HepG2 (cell line): Measurements from ENCODE around the gene FRG1. TPM values are rescaled to one million over a fixed set of nuclear protein-coding genes. Genes with fewer than 3 reads are reported as not detected.
"Not testable (repeated sequence)": the region's sequence is repeated elsewhere in the genome, so short reads cannot be mapped to it uniquely, and the experiment has no call there.

Source experiments
- ATAC-seq: fragments of 200-7000 bp; cut with Tn5 transposase; 3 replicates; pipeline ENCODE4 v1.9.1; 2020; ENCODE audit warnings: mild to moderate bottlenecking, moderate library complexity
- BruUV-seq: library from RNA; stranded (reverse); fragments of 400-500 nt; replicated peaks from 2 replicates; lab custom pipeline; 2021; lab: Mats Ljungman, UMichigan
- CTCF ChIA-PET: fragments of 300-600 bp; formaldehyde crosslinking; extraction: SDS; loops from one replicate; lab custom pipeline; 2021; ENCODE audit warnings: low total read pairs, inconsistent platforms, low intra/inter-chr PET ratio; lab: Yijun Ruan, JAX
- POLR2A ChIA-PET: fragments of 350-600 bp; sonication (Branson Sonifier 250); formaldehyde crosslinking; loops from one replicate; lab custom pipeline; 2020; ENCODE audit warnings: antibody characterized with exemption, inconsistent platforms; lab: Yijun Ruan, JAX
- DNase-seq: peaks from one replicate; pipeline ENCODE4 v3.0.0-alpha.2; 2015; ENCODE audit warnings: low spot score
- FAIRE-seq: peaks from 3 replicates; lab custom pipeline; 2011; peaks lifted over from hg19 to GRCh38; lab: Jason Lieb, UNC
- H2AFZ ChIP-seq: one replicate; pipeline ENCODE4 v1.6.1; 2011; ENCODE audit warnings: low read length, inconsistent platforms
- H3K27ac ChIP-seq: fragments of 300-600 bp; 3 replicates; pipeline ENCODE4 v1.8.0; 2011; ENCODE audit warnings: mixed run types, mild to moderate bottlenecking, mixed read lengths, low read length, inconsistent platforms; ENCODE audit not compliant: insufficient read depth; ENCODE audit errors: extremely low read length
- H3K27me3 ChIP-seq, 2 experiments: fragments of 200-600 bp in 1 of 2; 2 replicates in 1 of 2; 3 replicates in 1 of 2; pipeline versions ENCODE4 v1.6.0 to v1.8.0; 2011; ENCODE audit warnings: low read length in 2 of 2, mild to moderate bottlenecking in 2 of 2, moderate library complexity in 2 of 2, inconsistent platforms in 1 of 2; ENCODE audit not compliant: insufficient read depth in 2 of 2, control insufficient read depth in 1 of 2
- H3K36me3 ChIP-seq, 2 experiments: fragments of 200-600 bp in 1 of 2; replicated peaks in 1 of 2; 2 replicates in 1 of 2; 3 replicates in 1 of 2; pipeline versions ENCODE4 v1.5.1 to v1.8.0; 2011; ENCODE audit warnings: low read length in 2 of 2, inconsistent platforms in 1 of 2; ENCODE audit not compliant: insufficient read depth in 2 of 2, control insufficient read depth in 1 of 2
- H3K4me1 ChIP-seq: 2 replicates; pipeline ENCODE4 v1.5.1; 2012; ENCODE audit warnings: low read length, inconsistent platforms; ENCODE audit not compliant: insufficient read depth
- H3K4me2 ChIP-seq: 2 replicates; pipeline ENCODE4 v1.6.0; 2011; ENCODE audit warnings: low read depth, low read length, inconsistent platforms
- H3K4me3 ChIP-seq, 3 experiments: fragments of 200-600 bp in 1 of 3; sonication (generic), shearing (Covaris generic) in 1 of 3; replicated peaks in 1 of 3; 2 replicates each; pipeline ENCODE4 v1.5.1; 2011 to 2016; ENCODE audit warnings: low read length in 3 of 3, inconsistent platforms in 2 of 3, low read depth in 2 of 3, mild to moderate bottlenecking in 2 of 3, control low read depth in 1 of 3, mixed read lengths in 1 of 3; ENCODE audit not compliant: insufficient read depth in 1 of 3
- H3K79me2 ChIP-seq: one replicate; pipeline ENCODE4 v1.6.1; 2011; ENCODE audit warnings: low read length, inconsistent platforms; ENCODE audit not compliant: insufficient read depth
- H3K9ac ChIP-seq: 2 replicates; pipeline ENCODE4 v1.6.0; 2011; ENCODE audit warnings: mild to moderate bottlenecking, low read depth, low read length, inconsistent platforms; ENCODE audit not compliant: insufficient read depth
- H3K9me3 ChIP-seq: 2 replicates; pipeline ENCODE4 v1.5.1; 2012; ENCODE audit warnings: mild to moderate bottlenecking, low read length
- H4K20me1 ChIP-seq: 2 replicates; pipeline ENCODE4 v1.6.0; 2011; ENCODE audit warnings: inconsistent platforms, mild to moderate bottlenecking, low read length, moderate library complexity; ENCODE audit not compliant: insufficient read depth
- ATF1 ChIP-seq: IDR thresholded peaks from 2 replicates; pipeline ENCODE4 v1.6.1; 2016; ENCODE audit warnings: mild to moderate bottlenecking, control low read depth
- ONECUT2 ChIP-seq: sonication (generic); formaldehyde crosslinking; IDR thresholded peaks from 2 replicates; pipeline ENCODE4 v1.4.0; 2020; ENCODE audit warnings: missing genetic modification reagents
- RFXAP ChIP-seq: sonication (generic); formaldehyde crosslinking; IDR thresholded peaks from 2 replicates; pipeline ENCODE4 v1.4.0; 2020; ENCODE audit warnings: missing genetic modification reagents, borderline replicate concordance
- SIX1 ChIP-seq: sonication (generic); formaldehyde crosslinking; IDR thresholded peaks from 2 replicates; pipeline ENCODE4 v1.4.0; 2020; ENCODE audit warnings: missing genetic modification reagents, borderline replicate concordance
- ZNF160 ChIP-seq: sonication (generic); formaldehyde crosslinking; IDR thresholded peaks from 2 replicates; pipeline ENCODE4 v1.8.0; 2022; ENCODE audit warnings: mild to moderate bottlenecking, inconsistent platforms, missing genetic modification reagents
- WGBS: methylation state at CpG from one replicate; pipeline ENCODE4 v1.1.6; 2017; ENCODE audit warnings: low lambda C conversion rate; 5-methylcytosine and 5-hydroxymethylcytosine counted together
- in situ Hi-C: cut with HindIII; loops from 2 replicates; pipeline ENCODE4 v1.10.0; 2017; ENCODE audit warnings: low pct_unique_long_range_greater_than_20kb; ENCODE audit not compliant: extremely low pct_ligation_motif_present
- intact Hi-C: fragments of 100-400 bp; cut with micrococcal nuclease; formaldehyde crosslinking; loops from one replicate; pipeline ENCODE4 v1.10.0; 2022; ENCODE audit not compliant: unreplicated experiment
- polyA plus RNA-seq, 8 experiments: library from polyadenylated mRNA; depleted of rRNA in 3 of 8; stranded (reverse) in 7 of 8; unstranded in 1 of 8; fragments of >200 nt; fragmentation: Illumina TruSeq in 4 of 8; extraction: Trizol in 4 of 8; gene quantifications; 2 replicates each; pipeline versions ENCODE4 v1.2.1 to v1.2.3, GENCODE V29; 2011 to 2016; ENCODE audit warnings: low read depth in 4 of 8, missing spikeins in 1 of 8, mixed read lengths in 1 of 8; ENCODE audit not compliant: insufficient read depth in 1 of 8
- total RNA-seq, 5 experiments: library from RNA; depleted of rRNA; stranded (reverse); fragments of >200 nt; fragmentation: Illumina TruSeq; extraction: Trizol; gene quantifications; 2 replicates each; pipeline ENCODE4 v1.2.3, GENCODE V29; 2016; ENCODE audit warnings: low read depth in 1 of 5
- TF ChIP-seq, protein P1 (sequence below): sonication (generic); formaldehyde crosslinking; IDR thresholded peaks from 2 replicates; pipeline ENCODE4 v1.8.0; 2022; ENCODE audit warnings: missing genetic modification reagents, low read depth, mild to moderate bottlenecking, borderline replicate concordance
- TF ChIP-seq, protein P2 (sequence below): sonication (generic); formaldehyde crosslinking; IDR thresholded peaks from 2 replicates; pipeline ENCODE4 v1.5.0; 2020; ENCODE audit warnings: missing genetic modification reagents
- TF ChIP-seq, protein P3 (sequence below): sonication (generic); formaldehyde crosslinking; IDR thresholded peaks from 2 replicates; pipeline ENCODE4 v1.4.0; 2020; ENCODE audit warnings: missing genetic modification reagents, borderline replicate concordance

FRG1 gene
- total and polyA plus RNA-seq, 2 of the 13 experiments (the other 11 are each of a cell fraction or from before 2014, with no cell fraction given): 5.7 to 42.6 TPM

DNA sequence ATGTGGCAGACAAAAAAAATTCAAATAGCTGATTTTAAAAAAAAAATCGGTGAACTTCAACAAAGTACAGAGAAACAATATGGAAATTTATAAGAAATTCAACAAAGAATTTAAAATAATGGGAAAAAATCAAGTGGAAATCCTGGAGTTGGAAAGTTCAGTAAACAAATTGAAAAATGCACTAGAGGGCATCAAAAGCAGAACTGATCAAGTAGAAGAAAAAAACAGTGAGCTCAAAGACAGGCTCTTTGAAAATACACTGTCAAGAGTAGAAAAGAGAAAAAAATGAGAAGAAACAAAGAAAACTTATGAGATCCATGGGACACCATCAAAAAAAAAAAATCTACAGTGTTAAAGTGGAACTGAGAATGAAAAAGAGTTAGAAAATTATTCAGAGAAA is 19.6 kb upstream of the FRG1 start:
- DNase-seq (no peak), ATAC-seq (no peak), FAIRE-seq (no peak)
- Histone ChIP-seq H2AFZ (no peak overlapping the region), H3K4me1 (no peaks in the 10 kb centered on the region), H3K4me3 (no peak overlapping the region), H3K27me3 (no peaks in the 10 kb centered on the region), H3K4me2 (no peak overlapping the region), H4K20me1 (no peaks in the 10 kb centered on the region), H3K9ac (no peak overlapping the region), H3K27ac (no peak overlapping the region), H3K9me3 (peaks cover 16% of the 10 kb centered on the region), H3K36me3 (no peaks in the 10 kb centered on the region), H3K79me2 (no peaks in the 10 kb centered on the region)
- intact Hi-C loops: no loop called here
- ChIA-PET POLR2A (no interaction called here), CTCF (no interaction called here)
- 5% methylated on average over 1 of the region's 1 CpG for WGBS
- in situ Hi-C loops: no loop called here
- BruUV-seq: no TSS peak
- TF ChIP-seq ZNF160 (CRISPR knock-in tag): peak; percentile 99
- TF ChIP-seq, protein P1, sequence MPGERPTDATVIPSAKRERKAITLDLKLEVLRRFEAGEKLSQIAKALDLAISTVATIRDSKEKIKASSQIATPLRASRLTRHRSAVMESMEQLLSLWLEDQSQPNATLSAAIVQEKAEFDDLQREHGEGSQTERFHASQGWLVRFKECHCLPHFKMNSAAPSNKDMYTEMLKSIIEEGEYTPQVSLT: no peak
- no peak for TF ChIP-seq ONECUT2 (CRISPR knock-in tag)
- TF ChIP-seq, protein P2, sequence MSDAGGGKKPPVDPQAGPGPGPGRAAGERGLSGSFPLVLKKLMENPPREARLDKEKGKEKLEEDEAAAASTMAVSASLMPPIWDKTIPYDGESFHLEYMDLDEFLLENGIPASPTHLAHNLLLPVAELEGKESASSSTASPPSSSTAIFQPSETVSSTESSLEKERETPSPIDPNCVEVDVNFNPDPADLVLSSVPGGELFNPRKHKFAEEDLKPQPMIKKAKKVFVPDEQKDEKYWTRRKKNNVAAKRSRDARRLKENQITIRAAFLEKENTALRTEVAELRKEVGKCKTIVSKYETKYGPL (CRISPR knock-in tag): no peak
- no peak for TF ChIP-seq RFXAP (CRISPR knock-in tag)
- no peak for TF ChIP-seq SIX1 (CRISPR knock-in tag)
- no peak for TF ChIP-seq ATF1
- TF ChIP-seq, protein P3, sequence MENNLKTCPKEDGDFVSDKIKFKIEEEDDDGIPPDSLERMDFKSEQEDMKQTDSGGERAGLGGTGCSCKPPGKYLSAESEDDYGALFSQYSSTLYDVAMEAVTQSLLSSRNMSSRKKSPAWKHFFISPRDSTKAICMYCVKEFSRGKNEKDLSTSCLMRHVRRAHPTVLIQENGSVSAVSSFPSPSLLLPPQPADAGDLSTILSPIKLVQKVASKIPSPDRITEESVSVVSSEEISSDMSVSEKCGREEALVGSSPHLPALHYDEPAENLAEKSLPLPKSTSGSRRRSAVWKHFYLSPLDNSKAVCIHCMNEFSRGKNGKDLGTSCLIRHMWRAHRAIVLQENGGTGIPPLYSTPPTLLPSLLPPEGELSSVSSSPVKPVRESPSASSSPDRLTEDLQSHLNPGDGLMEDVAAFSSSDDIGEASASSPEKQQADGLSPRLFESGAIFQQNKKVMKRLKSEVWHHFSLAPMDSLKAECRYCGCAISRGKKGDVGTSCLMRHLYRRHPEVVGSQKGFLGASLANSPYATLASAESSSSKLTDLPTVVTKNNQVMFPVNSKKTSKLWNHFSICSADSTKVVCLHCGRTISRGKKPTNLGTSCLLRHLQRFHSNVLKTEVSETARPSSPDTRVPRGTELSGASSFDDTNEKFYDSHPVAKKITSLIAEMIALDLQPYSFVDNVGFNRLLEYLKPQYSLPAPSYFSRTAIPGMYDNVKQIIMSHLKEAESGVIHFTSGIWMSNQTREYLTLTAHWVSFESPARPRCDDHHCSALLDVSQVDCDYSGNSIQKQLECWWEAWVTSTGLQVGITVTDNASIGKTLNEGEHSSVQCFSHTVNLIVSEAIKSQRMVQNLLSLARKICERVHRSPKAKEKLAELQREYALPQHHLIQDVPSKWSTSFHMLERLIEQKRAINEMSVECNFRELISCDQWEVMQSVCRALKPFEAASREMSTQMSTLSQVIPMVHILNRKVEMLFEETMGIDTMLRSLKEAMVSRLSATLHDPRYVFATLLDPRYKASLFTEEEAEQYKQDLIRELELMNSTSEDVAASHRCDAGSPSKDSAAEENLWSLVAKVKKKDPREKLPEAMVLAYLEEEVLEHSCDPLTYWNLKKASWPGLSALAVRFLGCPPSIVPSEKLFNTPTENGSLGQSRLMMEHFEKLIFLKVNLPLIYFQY (CRISPR knock-in tag): no peak

DNA sequence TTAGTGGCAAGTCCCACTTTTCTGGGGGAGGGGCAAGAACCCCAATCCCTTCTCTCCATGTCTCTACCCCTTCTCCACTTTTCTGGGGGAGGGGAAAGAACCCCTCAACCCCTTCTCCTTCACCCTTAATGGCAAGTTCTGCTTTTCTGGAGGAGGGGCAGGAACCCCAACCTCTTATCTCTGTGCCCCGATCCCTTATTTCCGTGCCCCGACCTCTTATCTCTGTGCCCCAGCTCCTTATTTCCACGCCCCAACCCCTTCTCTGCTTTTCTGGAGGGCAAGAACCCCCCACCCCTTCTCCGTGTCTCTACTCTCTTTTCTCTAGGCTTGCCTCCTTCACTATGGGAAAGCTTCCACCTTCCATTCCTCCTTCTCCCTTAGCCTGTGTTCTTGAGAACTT is 13.9 kb upstream of the FRG1 start:
- H3K79me2 ChIP-seq, H3K4me3 ChIP-seq, H2AFZ ChIP-seq, H3K9me3 ChIP-seq, H3K27ac ChIP-seq, intact Hi-C loops, ATAC-seq, H3K9ac ChIP-seq, BruUV-seq, H3K36me3 ChIP-seq, CTCF ChIA-PET, FAIRE-seq, in situ Hi-C loops, DNase-seq, H3K4me2 ChIP-seq, H4K20me1 ChIP-seq, POLR2A ChIA-PET, H3K4me1 ChIP-seq, H3K27me3 ChIP-seq: not testable (repeated sequence)
- 18% methylated on average over 5 of the region's 5 CpGs for WGBS
